ENCODE measurements around the gene SLC6A5.
"Not testable (repeated sequence)": the region's sequence is repeated elsewhere in the genome, so short reads cannot be mapped to it uniquely, and the experiment has no call there.

Gene SLC6A5

DNA sequence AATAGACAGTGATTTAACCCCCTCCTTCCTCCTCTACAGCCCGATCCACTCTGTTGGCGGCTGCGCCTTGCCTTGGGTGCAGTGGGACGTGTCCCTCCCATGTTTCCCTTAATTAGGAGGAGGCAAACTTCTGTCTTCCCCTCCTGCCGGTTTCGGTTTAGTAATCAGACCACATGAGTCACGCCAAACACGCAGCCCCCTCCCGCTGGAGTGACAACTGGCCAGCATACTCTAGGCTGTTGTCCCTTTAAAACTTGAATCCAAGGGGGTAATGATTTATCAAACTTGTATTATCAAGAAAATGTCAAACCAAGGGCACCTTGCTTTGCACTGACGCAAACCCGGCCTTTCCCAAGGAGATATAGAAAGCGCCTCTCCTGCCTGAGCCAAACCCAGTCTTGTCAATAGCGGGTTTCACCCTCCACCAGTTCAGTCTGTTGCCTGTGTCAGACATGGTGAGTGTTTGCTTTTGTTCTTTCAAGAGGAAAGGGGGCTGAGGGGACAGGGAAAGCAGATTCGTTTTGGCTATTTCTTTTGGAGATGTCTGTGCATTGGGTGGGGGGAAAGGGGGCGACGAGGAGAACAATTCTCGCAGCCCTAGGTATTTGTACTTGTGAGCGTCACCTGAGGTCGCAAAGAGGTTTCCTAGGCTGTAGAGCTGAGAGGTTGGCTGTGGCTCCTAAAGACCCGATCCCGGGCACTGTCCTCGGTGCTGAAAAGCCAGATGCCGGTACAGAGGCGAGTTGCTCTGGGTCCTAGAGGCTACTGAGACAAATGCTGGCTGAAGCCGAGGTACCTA is at the start of gene SLC6A5:
SLC6A5 (plus strand) TSS at position 388 of the 799 bp plus-strand sequence; CDS start at position 453, 65 bp downstream.
- peak; percentile 89 for DNase-seq

GRCh38 chr11:20551096-20551495 is 48.3 kb upstream of the SLC6A5 start:
- DNase-seq: no peak

DNA sequence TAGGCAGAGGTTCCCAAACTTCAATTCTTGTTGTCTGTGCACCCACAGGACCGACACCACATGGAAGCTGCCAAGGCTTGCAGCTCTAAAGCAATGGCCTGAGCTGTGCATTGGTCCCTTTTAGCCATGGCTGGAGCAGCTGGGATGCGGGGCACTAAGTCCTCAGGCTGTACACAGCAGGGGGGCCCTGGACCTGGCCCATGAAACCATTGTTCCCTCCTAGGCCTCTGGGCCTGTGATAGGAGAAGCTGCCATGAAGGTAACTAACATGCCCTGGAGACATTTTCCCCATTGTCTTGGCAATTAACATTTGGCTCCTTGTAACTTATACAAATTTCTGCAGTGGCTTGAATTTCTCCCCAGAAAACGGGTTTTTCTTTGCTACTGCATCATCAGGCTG is 43.6 kb upstream of the SLC6A5 start:
- no peak for DNase-seq

DNA sequence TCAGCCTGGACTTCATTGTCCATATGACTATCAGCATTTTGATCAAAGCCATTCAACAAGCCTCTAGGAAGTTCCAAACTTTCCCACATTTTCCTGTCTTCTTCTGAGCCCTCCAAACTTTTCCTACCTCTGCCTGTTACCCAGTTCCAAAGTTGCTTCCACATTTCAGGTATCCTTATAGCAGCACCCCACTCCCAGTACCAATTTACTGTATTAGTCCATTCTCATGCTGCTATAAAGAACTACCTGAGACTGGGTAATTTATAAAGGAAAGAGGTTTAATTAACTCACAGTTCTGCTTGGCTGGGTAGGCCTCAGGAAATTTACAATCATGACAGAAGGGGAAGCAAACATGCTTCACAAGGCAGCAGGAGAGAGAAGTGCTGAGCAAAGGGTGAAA is 43.0 kb upstream of the SLC6A5 start:
- DNase-seq: not testable (repeated sequence)

DNA sequence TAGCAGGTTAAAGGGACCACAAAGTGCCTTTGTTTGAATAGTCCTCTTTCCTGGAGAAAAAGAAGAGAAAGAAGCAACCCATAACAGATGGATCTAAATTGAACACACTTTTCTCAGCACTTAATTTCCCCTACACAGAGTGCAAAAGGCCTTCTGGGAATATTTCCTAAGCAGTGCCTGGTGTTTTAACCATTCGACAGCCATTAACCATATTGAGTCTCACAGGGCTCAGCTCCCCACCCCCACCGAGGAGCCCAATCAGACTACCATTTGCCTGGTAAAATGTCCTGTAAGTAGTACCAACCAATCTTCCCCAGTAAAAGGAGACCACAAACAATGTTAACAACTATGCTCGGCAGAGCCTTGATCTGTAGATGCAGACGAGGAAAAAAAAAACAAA is 40.7 kb upstream of the SLC6A5 start:
- DNase-seq: no peak

DNA sequence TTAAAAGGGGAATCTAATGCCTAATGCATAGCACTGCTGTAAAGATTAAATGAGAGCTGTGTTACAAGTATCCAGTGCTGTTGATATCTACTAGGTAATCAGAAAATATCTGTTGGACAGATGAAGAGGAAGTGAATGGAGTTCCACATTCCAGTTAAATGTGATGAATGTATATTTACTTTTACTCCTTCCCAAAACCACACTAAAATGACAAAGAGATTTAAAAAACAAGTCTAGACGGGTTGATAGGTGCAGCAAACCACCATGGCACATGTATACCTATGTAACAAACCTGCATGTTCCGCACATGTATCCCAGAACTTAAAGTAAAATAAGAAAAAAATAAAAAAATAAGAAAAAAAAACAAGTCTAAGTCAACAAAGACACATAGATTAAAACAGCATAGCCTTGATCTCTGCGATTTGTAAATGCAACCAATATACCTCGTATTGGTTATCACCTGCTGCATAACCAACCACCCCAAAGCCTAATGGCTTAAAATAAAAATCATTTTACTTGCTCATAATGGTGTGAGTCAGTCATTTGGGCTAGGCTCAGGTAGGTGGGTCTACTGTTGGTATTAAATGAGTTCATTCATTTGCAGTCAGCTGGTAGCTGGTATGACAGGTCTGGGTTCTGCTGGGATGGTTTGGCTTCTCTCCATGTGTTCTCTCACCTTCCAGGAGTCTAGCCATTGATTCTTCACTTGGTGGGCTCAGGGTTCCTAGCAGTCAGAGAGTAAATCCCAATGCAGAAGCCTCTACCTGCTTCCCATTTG is 39.7 kb upstream of the SLC6A5 start:
- DNase-seq: no peak

- no peak for DNase-seq
These were observed 37.5 kb upstream of the SLC6A5 start for GRCh38 chr11:20561915-20562314.

DNA sequence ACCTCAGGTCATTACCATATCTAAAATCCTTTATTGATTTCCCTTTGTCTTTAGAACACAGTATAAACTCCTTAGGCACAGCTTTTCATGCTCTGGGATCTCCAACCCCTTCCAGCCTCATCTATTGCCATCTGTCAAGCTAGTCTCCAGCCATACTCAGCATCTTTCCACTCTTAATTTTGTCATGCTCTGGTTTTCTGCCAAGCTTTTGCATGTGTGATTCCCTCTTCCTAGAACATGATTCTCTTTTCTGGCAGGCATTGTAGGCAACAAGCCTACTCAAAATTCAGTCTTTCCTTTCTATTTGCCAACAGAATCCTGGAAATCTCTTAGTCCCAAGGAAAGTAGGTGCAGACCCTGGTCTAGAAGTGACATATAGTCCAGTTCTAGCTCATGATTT is 35.5 kb upstream of the SLC6A5 start:
- DNase-seq: no peak

- DNase-seq: no peak
These were observed 34.4 kb upstream of the SLC6A5 start for GRCh38 chr11:20564846-20565635.

GRCh38 chr11:20566115-20566514 is 33.3 kb upstream of the SLC6A5 start:
- DNase-seq: not testable (repeated sequence)

DNA sequence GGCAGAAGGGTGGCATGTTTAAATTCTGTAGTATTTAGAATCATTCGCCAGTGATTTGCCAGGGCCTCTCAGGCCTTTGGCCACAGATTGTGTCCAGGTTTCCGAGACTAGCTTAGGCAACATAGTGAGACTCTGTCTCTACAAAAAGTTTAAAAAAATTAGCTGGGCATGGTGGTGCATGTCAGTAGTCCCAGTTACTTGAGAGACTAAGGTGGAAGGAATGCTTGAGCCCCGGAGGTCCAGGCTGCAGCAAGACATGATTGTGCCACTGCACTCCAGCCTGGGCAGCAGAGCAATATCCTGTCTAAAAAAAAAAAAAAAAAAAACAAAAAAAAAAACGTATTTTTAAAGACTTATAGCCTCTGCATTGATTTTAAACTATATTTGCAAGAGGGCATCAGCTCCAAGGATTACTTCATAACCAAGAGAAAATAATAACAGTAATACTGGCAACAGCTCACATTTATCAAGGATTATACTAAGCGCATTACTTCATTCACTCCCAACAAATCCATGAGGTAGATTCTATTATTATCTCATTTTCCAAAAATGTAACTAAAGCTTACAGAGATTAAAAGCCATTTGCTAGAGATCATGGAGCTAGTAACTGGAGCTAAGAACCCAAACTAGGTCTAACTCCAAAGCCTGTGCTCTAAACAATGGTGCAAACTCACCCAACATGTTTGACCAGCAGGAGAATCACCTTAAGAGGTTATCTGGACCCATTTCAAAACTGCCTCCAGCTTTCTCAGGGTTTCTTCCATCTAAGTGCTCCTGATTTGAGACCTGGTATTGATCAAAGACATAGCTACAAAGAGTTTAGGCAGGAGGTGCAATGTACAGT is 32.6 kb upstream of the SLC6A5 start:
- no peak for DNase-seq

DNA sequence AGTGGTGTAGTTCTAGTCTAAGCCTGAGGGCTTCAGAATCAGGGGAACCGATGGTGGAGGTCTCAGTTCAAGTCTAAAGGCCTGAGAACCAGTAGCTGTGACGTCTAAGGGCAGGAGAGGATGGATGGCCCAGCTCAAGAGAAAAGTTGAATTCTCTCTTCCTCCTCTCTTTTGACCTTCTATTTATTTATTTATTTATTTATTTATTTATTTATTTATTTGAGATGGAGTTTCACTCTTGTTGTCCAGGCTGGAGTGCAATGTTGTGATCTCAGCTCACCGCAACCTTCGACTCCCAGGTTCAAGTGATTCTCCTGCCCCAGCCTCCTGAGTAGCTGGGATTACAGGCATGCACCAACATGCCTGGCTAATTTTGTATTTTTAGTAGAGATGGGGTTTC is 19.7 kb upstream of the SLC6A5 start:
- not testable (repeated sequence) for DNase-seq

DNA sequence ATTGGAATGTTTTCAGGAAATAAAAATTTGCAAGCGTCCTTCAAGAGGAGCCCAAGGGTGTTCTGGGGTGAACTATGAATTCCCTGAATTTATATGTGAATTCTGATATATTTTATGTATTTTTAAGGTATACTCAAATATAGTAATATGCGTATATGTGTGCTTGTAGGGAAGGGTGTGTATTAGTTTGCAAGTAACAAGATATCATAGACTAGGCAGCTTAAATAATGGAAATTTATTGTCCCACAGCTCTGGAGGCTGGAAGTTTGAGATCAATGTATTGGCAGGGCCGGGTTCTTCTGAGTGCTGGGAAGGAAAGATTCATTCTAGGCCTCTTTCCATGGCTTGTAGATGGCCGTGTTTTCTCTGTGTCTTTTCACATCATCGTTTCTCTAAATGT is 16.2 kb upstream of the SLC6A5 start:
- no peak for DNase-seq

GRCh38 chr11:20584093-20584774 is 15.2 kb upstream of the SLC6A5 start:
- DNase-seq: no peak

- DNase-seq: no peak
These were observed 9.6 kb upstream of the SLC6A5 start for GRCh38 chr11:20589796-20590195.

- no peak for DNase-seq
These were observed 9.0 kb upstream of the SLC6A5 start for GRCh38 chr11:20590381-20590780.

DNA sequence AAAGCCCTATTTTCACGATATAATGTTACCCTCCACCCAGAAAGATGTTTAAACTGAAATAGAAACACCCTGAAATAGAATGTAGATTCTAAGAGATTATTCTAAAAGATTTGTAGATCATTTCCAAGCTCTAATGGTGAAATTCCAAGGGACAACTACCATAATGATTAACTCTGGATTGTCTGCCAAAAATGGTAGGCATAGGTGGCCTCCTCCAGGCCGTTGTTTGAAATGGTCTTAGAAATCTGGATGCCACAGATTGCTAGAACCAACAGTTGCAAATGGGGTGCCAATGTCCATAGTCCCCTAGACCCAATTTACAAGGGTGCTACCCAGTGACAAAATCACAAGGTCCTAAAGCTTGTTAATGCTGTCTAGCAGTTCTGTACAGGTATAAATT is 6.7 kb upstream of the SLC6A5 start:
- DNase-seq: no peak

DNA sequence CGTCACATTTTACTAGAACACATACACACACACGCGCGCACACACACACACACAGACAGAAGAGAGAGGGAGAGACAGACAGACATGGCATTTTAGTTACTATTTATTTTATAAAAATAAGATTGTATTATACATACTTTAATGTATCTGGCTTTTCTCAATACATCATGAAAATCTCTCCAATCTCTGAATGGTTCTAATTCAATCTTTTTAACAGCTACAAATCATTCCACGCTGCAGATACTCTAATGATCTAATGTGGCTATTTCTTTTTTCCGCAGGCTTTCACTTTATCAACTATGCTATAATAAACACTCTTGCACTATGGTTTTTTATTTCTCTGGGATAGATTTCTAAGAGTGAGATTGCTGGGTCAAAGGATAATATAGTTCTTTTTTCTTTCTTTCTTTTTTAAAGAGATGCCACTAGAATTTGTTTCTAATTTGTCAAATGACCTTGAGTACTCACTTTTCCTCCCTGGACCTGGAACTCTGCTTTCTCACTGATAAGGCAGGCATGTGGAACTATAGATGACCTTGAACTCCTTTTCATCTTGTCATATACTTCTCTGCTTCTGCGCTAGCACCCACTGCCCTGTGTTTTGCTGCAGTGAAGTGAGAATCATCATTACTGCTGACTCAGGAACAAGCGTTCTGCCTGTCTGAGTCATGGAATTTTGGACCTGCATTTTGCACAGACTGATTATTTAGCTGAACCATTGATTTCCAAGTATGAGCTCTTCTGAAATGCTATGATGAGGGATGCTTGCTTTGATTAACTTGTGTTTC is 4.9 kb upstream of the SLC6A5 start:
- DNase-seq: no peak

- no peak for DNase-seq
These were observed 4.3 kb upstream of the SLC6A5 start for GRCh38 chr11:20595101-20595500.

DNA sequence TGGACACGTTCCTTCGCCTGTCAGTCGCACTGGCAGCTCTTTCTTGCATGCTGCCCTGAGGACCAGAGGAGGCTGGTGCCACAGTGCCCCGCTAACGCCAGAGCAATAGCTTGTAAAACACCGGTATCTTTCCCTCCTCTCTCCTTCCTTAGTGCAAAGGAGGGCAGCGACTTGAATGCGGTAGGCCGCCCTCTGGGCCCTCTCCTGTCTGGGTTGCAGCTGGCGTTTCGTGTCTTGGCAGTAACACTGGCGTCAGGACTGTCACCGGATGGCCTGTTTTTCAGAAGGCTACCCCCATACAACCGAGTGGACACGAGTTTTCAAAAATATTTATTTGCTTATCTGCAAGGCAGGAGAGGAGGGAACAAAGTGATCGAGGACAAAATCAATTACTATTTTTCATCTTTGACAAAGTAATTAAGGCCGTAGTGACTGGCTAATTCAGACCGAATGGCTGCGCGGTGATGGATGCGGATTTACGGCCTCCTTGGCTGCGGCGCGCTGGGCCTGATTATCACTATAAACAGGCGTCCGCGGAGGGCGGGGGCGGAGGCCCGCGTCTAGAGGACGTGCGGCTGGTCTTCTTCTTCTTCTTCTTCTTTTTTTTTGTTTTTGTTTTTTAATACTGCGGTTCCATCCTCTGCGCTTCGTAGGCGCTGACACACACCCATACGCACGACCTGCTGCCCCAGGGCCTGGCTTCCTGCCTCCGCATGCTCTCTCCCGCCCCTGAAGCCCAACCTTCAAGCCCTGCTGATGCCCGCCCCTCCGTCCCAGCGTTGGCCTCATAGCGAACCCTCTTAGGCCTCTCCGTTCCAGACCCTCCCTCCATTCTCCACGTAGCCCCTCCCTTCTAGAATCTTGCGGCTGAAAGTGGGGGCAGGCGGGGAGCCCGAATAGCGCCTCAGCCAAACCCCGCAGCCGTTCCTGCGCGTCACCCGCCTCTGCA is 2.9 kb upstream of the SLC6A5 start:
- DNase-seq: peak; percentile 33
